ENCODE results near the gene KPRP.

The KPRP gene, protein sequence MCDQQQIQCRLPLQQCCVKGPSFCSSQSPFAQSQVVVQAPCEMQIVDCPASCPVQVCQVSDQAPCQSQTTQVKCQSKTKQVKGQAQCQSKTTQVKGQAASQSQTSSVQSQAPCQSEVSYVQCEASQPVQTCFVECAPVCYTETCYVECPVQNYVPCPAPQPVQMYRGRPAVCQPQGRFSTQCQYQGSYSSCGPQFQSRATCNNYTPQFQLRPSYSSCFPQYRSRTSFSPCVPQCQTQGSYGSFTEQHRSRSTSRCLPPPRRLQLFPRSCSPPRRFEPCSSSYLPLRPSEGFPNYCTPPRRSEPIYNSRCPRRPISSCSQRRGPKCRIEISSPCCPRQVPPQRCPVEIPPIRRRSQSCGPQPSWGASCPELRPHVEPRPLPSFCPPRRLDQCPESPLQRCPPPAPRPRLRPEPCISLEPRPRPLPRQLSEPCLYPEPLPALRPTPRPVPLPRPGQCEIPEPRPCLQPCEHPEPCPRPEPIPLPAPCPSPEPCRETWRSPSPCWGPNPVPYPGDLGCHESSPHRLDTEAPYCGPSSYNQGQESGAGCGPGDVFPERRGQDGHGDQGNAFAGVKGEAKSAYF

DNA sequence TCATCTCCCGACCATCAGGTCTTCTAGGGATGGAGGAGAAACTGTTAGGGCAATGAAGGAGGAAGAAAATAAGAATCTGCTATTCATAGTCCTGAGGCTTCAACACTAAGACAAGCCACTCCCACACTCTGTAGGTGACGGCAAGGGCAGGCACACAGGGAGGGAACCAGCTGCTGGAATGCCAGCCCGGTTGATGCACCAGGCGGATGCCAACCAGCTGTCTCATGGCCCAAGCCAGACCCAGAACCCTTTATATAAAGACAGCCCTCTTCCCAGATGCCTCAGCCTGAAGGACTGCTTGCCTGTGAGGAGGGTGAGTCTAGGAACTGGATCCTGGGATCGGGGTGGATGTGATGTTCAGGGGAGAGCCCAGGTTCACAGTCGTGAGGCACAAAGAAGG is at the start of gene KPRP:
Gene KPRP (plus strand): TSS at position 279 of the 400 bp plus-strand sequence. CDS start 1,564 bp downstream, outside the sequence.
- no peak for DNase-seq (ENCODE audit: low read depth in 2 of 2)

DNA sequence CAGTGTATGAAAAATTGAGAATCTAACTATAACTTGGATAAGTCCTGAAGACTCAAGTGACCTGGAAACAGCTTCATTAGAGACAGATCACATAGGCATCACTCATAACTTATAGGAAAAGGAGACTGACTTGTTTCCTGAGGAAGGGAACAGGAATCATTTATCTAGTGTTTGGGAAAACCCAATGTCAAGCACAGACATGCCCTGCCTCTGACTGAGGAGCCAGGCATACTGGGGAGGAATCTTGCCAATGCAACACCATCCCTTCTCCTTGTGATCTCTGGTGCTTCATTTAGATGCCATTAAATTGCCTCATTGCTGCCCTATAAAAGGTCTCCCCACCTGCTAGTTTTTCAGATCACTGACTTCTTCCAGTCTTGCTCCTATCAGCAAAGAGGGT is 39.6 kb upstream of the KPRP start:
- DNase-seq (ENCODE audit: low read depth in 2 of 2) = no peak

GRCh38 chr1:152725261-152725660 is 32.6 kb upstream of the KPRP start:
- no peak for DNase-seq (ENCODE audit: low read depth in 2 of 2)

- no peak for DNase-seq (ENCODE audit: low read depth in 2 of 2)
These were observed 28.8 kb upstream of the KPRP start for GRCh38 chr1:152728986-152729385.

DNA sequence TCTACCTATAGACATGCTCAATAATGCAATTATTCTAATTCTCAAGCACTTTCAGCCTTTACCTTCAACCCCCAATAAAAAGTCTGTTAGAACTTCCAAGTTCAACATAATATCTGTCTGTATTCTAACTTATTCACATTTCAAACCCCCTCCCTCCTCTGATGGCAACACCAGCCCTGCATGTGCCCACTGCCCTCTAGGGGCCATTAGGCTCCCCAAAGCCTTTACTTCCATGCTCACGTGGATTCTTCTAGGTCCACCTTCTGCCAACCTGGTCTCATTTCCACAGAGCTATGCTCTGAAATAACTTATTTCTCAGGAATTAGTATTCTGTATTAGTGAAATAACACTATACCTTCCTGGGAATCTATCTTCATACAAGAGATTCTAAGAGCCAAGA is 22.2 kb upstream of the KPRP start:
- no peak for DNase-seq (ENCODE audit: low read depth in 2 of 2)

- DNase-seq (ENCODE audit: low read depth in 2 of 2) = no peak
These were observed 19.8 kb upstream of the KPRP start for GRCh38 chr1:152737997-152738396.

GRCh38 chr1:152739841-152740240 is 18.0 kb upstream of the KPRP start:
- DNase-seq (ENCODE audit: low read depth in 2 of 2) = no peak

DNA sequence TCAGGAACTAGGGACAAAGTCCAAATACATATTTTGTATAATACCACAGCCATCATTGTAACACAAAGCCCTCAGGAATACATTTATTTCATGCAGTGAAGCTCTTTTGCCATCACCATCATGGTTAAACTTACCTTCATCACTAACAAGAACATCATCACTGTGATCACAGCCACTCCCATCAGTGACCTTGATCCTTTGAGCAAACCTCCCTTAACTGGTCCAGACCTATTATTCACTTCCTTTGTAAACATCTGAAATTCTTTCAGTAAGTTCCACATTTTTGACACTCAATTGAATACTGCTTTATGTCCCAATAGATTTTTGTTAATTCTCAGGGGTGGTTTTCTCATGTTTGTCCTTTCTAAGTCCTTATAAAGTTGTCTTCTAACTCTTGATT is 16.2 kb upstream of the KPRP start:
- DNase-seq (ENCODE audit: low read depth in 2 of 2) = no peak

GRCh38 chr1:152743371-152744145 is 14.3 kb upstream of the KPRP start:
- no peak for DNase-seq (ENCODE audit: low read depth in 2 of 2)

- no peak for DNase-seq (ENCODE audit: low read depth in 2 of 2)
These were observed 12.5 kb upstream of the KPRP start for GRCh38 chr1:152745289-152745704.

DNA sequence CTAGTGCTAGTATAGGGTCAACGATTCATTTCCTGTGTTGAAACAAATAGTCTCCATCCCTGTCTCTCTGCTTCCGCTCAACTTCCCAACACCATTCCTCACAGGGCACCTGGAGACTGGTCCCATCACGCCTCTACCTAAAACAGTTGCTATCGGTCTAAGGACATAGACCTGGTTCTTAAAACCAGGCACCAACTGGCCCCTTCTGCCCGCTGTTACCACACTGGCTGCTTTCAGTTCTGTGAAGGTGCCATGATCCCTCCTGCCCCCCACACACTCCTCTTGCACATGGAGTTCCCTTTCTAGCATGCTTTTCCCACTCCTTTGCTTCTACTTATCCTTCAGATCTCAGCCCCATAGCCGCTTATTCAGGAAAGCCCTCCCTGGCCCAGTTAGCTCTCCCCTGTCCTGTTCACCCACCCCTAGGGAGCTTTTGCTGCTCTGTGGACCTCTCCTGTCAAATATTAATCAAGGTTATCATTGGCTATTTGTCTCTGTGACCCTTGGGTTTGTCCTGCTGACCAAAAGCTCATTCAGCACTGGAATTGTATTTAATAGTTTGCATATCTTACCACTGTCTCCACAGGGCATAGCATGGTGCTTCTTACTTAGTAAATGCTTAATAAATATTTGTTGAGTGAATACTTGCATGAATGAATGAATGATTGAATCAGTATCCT is 11.9 kb upstream of the KPRP start:
- DNase-seq (ENCODE audit: low read depth in 2 of 2) = no peak

DNA sequence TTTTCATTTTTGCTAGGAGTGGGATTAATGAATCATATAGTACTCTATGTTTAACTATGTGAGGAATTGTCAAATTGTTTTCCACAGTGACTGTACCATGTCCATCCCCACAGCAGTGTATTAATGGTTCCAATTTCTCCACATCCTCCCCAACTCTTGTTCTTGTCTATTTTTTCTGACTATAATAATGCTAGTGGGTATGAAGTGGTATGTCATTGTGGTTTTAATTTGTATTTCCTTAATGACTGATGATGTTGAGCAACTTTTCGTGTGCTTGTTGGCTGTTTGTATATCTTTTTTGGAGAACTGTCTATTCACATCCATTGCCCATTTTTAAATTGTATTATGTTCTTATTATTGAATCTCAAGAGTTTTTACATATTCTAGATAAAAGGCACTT is 10.0 kb upstream of the KPRP start:
- DNase-seq (ENCODE audit: low read depth in 2 of 2) = no peak

DNA sequence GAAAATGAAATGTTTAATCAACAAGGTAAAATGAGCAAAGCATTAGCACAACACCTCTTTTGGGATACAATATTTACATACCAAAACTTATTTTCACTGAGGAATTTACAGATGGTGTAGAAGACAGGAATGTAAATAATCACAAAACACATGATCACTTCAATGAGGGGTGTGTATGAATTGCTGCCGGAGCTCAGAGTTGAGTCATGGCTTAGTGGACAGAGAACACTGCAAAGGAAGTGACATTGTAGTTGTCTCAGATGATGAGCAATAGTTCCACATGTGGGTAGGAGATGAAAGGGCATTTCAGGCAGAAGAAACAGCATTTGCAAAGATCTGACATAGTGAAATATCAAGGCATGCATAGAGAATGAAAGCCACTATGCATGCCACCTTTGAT is 5.6 kb upstream of the KPRP start:
- no peak for DNase-seq (ENCODE audit: low read depth in 2 of 2)

GRCh38 chr1:152753586-152753985 is 4.2 kb upstream of the KPRP start:
- no peak for DNase-seq (ENCODE audit: low read depth in 2 of 2)

DNA sequence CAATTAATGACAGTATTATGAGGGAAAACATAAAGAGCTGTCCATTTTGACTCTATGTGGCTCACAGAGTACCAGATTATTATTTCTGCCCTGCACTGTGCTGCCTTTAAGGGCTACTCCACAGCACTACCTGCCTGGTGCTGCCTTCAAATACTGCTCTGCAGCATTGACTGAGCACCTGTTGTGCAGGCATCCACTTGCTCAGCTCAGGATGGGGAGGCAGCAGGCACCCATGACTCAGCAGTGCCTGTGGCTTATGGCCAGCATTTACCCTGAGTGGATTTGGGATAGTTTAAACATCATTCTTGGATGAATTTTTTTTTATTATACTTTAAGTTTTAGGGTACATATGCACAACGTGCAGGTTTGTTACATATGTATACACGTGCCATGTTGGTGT is 953 bp upstream of the KPRP start:
- no peak for DNase-seq (ENCODE audit: low read depth in 2 of 2)

DNA sequence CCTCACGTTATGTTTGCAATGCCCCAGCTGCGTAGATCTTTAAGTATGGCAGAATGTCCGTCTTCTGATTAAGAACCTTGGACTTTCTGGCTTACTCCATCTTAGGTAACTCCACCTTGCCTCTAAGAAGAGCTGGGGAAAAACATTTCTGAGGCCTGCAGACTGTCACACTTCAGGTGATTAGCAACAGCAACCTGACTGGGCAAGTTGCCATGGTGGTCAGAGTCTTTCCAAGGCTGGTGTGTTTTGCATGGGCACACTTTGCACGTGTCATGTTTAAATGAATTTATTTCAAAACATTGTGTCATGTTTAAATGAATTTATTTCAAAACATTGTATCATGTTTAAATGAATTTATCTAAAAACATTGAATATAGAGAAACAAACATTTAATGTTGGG is 811 bp downstream of the KPRP start:
- no peak for DNase-seq (ENCODE audit: low read depth in 2 of 2)

DNA sequence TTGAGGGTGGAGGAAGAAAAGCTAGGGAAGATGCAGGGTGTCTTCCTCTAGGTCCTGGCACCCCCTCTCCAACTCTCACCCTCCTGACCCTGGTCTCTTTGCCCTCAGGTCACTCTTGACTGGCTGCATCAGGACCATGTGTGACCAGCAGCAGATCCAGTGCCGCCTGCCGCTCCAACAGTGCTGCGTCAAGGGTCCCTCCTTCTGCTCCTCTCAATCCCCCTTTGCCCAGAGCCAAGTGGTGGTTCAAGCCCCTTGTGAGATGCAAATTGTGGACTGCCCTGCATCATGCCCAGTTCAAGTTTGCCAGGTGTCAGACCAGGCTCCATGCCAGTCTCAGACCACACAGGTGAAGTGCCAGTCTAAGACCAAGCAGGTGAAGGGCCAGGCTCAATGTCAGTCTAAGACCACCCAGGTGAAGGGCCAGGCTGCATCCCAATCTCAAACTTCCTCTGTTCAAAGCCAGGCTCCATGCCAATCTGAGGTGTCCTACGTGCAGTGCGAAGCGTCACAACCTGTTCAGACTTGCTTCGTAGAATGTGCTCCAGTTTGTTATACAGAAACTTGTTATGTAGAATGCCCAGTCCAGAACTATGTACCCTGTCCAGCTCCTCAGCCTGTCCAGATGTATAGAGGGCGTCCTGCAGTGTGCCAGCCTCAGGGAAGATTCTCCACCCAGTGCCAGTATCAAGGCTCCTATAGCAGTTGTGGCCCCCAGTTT is 1.8 kb downstream of the KPRP start:
- DNase-seq (ENCODE audit: low read depth in 2 of 2) = no peak

DNA sequence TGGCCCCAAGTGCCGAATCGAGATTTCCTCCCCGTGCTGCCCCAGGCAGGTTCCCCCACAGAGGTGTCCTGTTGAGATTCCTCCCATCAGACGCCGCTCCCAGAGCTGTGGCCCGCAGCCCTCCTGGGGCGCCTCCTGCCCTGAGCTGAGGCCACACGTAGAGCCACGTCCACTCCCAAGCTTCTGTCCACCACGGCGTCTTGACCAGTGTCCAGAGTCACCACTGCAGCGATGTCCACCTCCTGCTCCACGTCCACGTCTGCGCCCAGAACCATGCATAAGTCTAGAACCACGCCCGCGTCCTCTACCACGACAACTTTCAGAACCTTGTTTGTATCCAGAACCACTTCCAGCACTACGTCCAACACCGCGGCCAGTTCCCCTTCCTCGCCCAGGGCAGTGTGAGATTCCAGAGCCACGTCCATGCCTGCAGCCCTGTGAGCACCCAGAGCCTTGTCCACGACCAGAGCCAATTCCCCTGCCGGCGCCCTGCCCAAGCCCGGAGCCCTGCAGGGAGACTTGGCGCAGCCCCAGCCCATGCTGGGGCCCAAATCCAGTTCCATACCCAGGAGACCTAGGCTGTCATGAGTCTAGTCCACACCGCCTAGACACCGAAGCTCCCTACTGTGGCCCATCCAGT is 2.8 kb downstream of the KPRP start:
- DNase-seq (ENCODE audit: low read depth in 2 of 2) = no peak

GRCh38 chr1:152761609-152762213 is 3.9 kb downstream of the KPRP start:
- no peak for DNase-seq (ENCODE audit: low read depth in 2 of 2)

DNA sequence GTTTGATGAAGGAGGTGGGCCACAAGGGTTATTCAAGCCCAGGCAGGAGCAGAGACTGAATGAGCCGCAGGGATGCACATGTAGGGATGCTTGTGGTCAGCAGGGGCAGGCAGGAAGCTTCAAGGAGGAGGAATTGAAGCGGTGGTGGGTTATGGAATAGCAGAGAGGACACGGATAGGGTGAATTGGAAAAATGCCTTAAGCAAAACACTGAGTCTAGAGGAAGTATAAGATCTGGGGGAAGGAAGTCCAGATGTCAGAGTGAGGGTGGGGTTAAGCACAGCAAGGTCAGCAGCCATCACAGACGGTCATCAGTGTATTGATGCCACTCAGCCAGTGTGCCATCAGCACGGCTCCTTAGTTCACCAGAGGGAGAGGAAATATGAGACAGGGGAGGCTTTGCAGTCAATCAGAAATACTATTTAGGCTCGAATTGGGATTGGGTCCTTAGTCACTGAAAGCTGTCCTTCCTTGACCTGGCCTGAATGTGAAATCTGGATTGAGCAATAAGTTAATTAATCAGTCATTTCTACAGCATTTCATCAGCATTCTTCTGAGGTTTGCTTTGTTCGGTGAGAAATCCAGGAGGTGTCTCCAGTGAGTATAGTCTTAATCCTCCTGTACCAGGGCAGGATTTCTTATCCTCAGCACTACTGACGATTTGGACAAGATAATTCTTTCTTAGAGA is 11.2 kb downstream of the KPRP start:
- DNase-seq (ENCODE audit: low read depth in 2 of 2) = no peak
